Measurements from ENCODE around the gene ELMO1. TPM values are rescaled to one million over a fixed set of nuclear protein-coding genes. Genes with fewer than 3 reads are reported as not detected.

The ELMO1 gene
- total and polyA plus RNA-seq, 12 donors, result 7.5 to 46.8 (median 14.9) TPM

DNA sequence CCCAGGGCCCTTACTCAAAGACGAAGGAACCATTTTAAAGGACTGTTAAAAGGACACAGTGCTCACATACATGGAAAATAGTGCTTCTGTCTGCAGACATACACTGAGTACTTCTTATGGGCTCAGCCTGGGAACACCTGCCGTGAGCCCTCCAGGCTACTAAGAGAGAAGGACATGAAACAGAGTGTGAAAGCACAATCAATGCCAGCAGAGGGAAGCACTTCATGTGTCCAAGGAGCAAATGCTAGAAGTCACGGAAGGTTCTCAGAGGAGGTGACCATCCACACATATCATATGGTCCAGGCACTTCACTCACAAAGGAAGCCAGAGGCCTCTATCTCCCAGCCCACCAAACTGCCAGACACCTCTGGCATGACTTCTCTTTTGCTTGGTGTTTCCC lies 15.5 kb downstream of the ELMO1 start:
- no peak overlapping the region for H3K27ac ChIP-seq
- H3K36me3 ChIP-seq (replicated peaks in 1 of 2), result no peaks in the 10 kb centered on the region
- no peaks in the 10 kb centered on the region for H3K4me1 ChIP-seq (replicated peaks in 1 of 2)
- no peak for TF ChIP-seq POLR2A (IDR thresholded peaks at IDR 0.05)
- TF ChIP-seq, protein P1, sequence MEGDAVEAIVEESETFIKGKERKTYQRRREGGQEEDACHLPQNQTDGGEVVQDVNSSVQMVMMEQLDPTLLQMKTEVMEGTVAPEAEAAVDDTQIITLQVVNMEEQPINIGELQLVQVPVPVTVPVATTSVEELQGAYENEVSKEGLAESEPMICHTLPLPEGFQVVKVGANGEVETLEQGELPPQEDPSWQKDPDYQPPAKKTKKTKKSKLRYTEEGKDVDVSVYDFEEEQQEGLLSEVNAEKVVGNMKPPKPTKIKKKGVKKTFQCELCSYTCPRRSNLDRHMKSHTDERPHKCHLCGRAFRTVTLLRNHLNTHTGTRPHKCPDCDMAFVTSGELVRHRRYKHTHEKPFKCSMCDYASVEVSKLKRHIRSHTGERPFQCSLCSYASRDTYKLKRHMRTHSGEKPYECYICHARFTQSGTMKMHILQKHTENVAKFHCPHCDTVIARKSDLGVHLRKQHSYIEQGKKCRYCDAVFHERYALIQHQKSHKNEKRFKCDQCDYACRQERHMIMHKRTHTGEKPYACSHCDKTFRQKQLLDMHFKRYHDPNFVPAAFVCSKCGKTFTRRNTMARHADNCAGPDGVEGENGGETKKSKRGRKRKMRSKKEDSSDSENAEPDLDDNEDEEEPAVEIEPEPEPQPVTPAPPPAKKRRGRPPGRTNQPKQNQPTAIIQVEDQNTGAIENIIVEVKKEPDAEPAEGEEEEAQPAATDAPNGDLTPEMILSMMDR (IDR thresholded peaks at IDR 0.05), result no peak
- 72 to 80% (median 75%) methylated on average over 3 of the region's 3 CpGs for WGBS, 4 donors
- no peaks in the 10 kb centered on the region for H3K27me3 ChIP-seq
- no peak overlapping the region for H3K4me3 ChIP-seq
- H3K9me3 ChIP-seq (replicated peaks in 1 of 3), result no peaks in the 10 kb centered on the region
- no peak for DNase-seq
- intact Hi-C loops (cut with DNase I), result no loop called here

DNA sequence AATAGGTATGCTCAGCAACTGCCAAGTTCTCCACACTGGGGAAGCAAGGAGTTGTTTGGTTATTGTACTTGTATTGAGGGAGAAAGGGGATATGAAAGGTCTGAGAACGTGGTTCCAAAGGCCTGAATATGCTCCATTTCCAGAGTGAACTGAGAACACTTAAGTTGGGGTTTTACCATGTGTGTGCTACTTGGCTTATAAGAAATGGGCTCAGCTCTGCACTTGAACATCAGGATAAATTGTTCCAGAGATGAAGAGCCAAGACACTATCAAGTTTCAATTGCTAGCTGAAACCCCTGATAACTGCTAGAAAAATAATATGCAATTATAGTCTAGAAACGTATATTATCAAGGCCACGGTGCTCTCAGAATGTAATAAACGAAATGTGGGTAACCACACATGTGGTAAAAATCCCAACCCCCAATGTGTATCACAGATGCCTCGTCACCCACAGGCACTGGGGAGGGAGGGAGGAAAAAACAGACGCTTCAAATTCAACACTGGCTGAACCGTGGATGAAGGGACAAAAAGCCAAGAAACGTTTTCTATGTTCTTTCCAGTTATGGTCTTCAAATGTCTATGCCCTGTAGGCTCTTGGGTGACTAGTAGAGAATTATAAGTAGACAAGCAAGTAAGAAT lies 16.3 kb downstream of the ELMO1 start:
- intact Hi-C loops (cut with DNase I), result no loop called here

DNA sequence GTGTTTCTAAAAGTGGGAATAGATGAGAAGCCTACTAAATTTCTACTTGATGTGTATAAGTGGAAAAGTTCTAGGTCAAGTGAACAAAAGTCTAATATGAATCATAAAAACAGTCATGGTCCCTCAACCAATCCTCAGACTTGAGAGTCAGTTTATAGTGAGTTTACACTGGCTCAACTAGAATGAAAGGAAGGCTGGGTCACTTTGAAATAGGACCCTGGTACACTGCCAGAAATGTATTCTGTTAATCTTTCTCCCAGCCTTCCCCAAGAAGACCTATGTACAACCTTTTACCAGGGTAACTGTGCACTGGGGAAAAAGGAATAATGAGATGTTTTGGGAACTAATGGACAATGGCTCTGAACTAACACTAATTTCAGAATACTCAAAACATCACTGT lies 17.3 kb downstream of the ELMO1 start:
- intact Hi-C loops (cut with DNase I), result no loop called here
- H3K36me3 ChIP-seq (replicated peaks in 1 of 2), result no peaks in the 10 kb centered on the region
- no peak overlapping the region for H3K27ac ChIP-seq
- H3K4me1 ChIP-seq (replicated peaks in 1 of 2), result no peaks in the 10 kb centered on the region
- no peaks in the 10 kb centered on the region for H3K27me3 ChIP-seq
- no peak for DNase-seq
- H3K4me3 ChIP-seq, result no peak overlapping the region
- no peaks in the 10 kb centered on the region for H3K9me3 ChIP-seq (replicated peaks in 1 of 3)
- TF ChIP-seq POLR2A (IDR thresholded peaks at IDR 0.05), result no peak
- TF ChIP-seq, protein P1 (IDR thresholded peaks at IDR 0.05), result no peak

More for the DNA sequence above, 16.3 kb downstream of the ELMO1 start:
- DNase-seq, result no peak
- Histone ChIP-seq H3K27ac (no peak overlapping the region), H3K4me3 (no peak overlapping the region), H3K9me3 (replicated peaks in 1 of 3) (no peaks in the 10 kb centered on the region), H3K4me1 (replicated peaks in 1 of 2) (no peaks in the 10 kb centered on the region), H3K36me3 (replicated peaks in 1 of 2) (no peaks in the 10 kb centered on the region), H3K27me3 (no peaks in the 10 kb centered on the region)
- 46 to 54% (median 49%) methylated on average over 8 of the region's 8 CpGs for WGBS, 4 donors
- TF ChIP-seq, protein P1 (IDR thresholded peaks at IDR 0.05), result no peak

DNA sequence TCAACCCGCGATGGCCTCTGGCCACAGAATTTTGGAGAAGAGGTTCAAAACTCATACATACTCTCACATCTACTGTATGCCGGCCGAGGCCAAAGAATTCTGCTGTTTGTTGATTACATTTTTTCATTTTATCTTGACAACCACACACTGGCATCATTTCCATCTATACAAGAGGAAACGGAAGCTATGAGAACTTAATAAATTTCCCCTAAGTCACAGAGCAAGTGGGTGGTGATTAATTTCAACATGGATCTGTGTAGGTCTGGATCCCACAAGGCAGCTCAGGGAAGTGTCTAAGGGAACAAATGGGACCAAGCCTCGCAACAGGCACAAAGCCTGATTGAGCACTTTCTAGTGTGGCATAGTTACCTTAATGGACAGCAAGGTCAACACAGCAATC lies 18.0 kb downstream of the ELMO1 start:
- no peak for DNase-seq
- intact Hi-C loops (cut with DNase I), result no loop called here
- 77 to 86% (median 82%) methylated on average over 5 to 6 of the region's 6 CpGs for WGBS, 4 donors
- Histone ChIP-seq H3K4me1 (replicated peaks in 1 of 2) (no peaks in the 10 kb centered on the region), H3K4me3 (no peak overlapping the region), H3K9me3 (replicated peaks in 1 of 3) (no peaks in the 10 kb centered on the region), H3K36me3 (replicated peaks in 1 of 2) (no peaks in the 10 kb centered on the region), H3K27me3 (no peaks in the 10 kb centered on the region), H3K27ac (no peak overlapping the region)
- TF ChIP-seq POLR2A (IDR thresholded peaks at IDR 0.05), result no peak
- TF ChIP-seq, protein P1 (IDR thresholded peaks at IDR 0.05), result no peak

All from adrenal gland (tissue), 12 donors.